EH (cell line): ENCODE results near the gene RIC8A.

Experiments used
- DNase-seq: peaks from one replicate; pipeline ENCODE4 v3.0.0-alpha.2; 2015; ENCODE audit warnings: low read depth

Gene RIC8A

DNA sequence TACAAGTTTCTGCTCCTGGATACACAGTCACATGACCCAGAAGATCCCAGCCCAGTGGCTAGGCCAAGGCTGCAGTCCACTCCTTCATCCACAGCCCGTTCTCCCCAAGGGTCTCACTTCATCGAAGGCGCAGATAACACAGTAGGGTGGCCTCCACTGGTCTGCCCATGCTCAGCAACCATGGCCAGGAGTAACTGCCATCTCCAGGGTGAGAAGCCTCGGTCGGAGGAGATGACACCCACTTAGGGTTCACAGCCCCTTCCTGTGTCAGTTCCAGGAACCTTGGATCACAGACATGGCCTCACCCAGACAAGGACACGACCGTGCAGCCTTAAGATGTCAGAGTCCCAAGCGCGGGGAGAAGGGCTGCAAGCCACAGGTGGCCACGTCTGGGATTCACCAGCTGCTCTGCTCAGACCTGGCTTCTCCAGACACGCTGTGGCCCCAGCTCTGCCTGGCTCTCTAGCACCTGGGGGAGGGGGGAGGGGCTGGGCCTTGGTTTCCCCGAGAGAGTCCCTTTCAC, 2.9 kb upstream of the RIC8A start:
- no peak for DNase-seq

DNA sequence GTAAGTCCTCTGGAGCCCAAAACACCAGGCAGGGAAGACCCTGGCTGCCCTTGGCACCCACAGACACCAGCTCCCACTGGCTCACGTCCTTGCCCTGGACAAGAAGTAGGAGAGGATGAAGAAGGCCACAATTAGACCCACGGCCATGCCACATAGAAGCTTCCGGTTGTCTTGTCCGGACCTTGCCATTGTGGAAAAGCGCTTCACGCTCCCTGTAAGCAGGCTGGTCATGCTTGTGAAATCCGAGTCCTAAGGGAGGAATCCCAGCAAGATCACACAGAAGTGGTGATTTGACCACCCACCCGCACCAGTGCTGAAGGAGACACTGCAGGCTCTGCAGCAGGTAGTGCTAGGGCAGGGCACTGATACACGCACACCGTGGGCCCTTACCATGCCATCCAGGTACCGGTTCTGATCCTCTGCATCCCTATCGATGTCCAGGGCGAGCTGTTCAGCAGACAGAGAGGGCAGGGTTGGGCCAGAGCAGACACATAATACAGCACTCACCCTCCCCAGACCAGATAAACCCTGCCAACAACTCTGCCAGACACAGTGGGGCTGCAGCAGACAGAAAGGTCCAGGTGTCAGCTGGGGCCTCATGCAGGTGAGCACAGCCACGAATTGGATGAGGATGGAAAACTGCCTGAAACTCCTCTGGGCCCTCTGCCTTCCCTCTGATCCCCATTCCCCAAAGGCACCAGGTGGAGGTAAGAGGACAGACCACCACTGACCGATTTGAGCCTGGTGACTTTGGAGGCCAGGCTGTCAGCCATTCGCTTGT, 2.1 kb upstream of the RIC8A start:
- no peak for DNase-seq

- no peak for DNase-seq
Measured at GRCh38 chr11:206002-206384, 1.5 kb upstream of the RIC8A start.

GRCh38 chr11:206526-207207, 841 bp upstream of the RIC8A start:
- DNase-seq, result peak; percentile 48

DNA sequence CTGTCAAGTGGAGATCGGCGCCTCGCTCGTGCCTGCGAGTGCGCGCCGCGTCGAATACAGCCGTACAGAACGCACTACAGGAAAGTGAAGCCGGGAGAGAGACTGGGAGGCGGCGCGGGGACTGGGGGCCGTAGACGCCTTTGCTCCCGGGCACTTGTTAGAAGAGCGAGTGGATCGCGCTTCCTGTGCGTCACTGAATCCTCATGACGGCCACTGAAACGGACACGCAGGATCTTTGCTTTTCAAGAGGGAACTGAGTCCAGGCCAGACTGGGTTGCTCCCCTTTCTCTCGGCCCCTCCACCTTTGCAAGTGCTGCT, 314 bp downstream of the RIC8A start:
- DNase-seq, result peak; percentile 73

DNA sequence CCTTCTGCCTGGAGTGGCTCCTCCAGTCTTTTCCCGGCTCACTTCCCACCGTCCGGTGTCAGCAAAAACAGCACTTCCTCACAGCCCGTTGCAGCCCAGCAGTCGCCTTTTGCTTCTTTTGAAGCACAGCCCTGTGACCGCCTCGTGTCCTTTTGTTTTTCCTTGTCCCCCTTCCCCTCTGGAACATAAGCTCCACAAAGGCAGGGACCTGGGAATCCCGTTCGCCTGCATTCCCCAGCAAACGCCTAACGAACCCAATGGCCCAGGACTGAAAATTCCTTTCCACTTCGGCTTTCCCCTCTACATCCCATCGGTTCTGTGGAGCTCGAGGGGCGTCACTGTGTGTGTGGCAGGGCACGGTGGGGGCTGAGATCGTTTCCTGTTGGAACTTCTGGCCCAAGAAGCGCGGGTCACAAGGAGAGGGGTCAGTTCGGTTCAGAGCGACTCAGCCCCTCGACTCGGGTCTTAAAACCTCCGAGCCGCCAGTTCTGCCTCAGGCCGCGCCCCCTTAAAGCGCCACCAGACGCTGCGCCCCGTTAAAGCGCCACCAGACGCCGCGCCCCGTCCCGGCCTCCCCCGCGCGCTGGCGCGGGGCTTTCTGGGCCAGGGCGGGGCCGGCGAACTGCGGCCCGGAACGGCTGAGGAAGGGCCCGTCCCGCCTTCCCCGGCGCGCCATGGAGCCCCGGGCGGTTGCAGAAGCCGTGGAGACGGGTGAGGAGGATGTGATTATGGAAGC, 841 bp downstream of the RIC8A start:
- DNase-seq, result peak; percentile 79

DNA sequence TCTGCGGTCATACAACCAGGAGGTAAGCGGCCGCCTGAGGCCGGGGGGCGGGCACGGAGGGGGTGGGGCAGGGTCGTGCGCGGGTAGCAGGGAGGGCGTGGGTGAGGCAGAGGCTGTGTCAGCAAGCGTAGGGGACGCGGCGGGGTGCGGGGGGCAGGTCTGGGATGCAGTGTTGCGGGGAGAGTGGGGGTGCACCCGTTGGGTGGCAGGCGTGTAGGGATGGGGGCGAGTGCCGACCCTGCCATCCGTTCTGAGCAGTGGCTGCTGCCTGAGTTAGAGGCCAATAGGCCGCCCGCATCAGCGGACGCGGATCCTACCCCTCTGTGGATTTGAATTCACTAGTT, 1.4 kb downstream of the RIC8A start:
- no peak for DNase-seq

DNA sequence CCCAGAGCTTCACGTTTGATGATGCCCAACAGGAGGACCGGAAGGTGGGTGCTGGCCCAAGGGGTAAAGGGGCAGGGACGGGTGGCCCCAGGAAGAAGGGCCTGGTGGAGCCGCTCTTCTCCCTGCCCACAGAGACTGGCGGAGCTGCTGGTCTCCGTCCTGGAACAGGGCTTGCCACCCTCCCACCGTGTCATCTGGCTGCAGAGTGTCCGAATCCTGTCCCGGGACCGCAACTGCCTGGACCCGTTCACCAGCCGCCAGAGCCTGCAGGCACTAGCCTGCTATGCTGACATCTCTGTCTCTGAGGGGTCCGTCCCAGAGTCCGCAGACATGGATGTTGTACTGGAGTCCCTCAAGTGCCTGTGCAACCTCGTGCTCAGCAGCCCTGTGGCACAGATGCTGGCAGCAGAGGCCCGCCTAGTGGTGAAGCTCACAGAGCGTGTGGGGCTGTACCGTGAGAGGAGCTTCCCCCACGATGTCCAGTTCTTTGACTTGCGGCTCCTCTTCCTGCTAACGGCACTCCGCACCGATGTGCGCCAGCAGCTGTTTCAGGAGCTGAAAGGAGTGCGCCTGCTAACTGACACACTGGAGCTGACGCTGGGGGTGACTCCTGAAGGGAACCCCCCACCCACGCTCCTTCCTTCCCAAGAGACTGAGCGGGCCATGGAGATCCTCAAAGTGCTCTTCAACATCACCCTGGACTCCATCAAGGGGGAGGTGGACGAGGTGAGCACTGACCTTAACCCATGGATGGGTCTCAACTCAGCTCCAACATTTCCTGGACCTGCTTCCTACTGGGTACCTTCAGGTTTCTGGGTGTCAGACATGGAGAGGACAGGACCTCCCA, 2.0 kb downstream of the RIC8A start:
- DNase-seq, result peak; percentile 37

GRCh38 chr11:210122-210802, 2.8 kb downstream of the RIC8A start:
- peak; percentile 93 for DNase-seq

GRCh38 chr11:210803-211180, 3.3 kb downstream of the RIC8A start:
- DNase-seq, result no peak

DNA sequence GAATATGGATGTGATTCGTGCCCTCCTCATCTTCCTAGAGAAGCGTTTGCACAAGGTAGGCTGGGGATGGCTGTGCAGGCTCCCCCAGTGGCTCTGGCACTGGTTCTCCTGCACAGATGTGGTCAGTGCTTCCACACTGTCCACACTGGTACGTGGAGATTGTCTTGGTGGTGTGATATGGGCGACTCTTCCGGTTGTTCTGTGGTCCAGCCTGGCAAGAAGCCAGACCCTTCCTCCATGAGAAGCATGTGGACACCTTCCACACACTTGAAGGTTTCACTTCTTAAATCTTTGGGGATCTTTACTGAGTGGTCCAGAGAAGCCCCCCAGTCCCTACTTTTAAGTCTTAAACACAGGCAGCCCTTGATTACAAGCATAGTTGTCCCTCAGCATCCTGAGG, 3.8 kb downstream of the RIC8A start:
- no peak for DNase-seq

DNA sequence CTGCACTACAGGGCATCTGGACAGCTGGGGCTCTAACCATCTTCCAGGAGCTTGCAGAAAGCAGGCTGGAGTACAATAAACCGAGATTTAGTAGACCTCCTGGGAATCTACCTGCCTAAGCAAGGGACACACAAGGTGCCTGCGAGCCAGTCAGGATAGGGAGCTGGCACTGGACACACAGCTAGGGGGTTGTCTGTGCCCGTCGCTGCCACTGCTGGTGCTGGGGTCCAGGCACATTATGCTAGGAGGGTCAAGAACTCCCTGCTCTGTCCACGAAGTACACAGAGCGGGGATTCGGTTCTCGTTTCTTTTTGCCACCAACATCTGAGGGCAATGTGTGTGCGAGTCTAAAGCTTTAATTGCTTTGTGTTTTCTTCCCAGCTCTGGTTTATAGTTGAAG, 4.2 kb downstream of the RIC8A start:
- DNase-seq, result no peak

DNA sequence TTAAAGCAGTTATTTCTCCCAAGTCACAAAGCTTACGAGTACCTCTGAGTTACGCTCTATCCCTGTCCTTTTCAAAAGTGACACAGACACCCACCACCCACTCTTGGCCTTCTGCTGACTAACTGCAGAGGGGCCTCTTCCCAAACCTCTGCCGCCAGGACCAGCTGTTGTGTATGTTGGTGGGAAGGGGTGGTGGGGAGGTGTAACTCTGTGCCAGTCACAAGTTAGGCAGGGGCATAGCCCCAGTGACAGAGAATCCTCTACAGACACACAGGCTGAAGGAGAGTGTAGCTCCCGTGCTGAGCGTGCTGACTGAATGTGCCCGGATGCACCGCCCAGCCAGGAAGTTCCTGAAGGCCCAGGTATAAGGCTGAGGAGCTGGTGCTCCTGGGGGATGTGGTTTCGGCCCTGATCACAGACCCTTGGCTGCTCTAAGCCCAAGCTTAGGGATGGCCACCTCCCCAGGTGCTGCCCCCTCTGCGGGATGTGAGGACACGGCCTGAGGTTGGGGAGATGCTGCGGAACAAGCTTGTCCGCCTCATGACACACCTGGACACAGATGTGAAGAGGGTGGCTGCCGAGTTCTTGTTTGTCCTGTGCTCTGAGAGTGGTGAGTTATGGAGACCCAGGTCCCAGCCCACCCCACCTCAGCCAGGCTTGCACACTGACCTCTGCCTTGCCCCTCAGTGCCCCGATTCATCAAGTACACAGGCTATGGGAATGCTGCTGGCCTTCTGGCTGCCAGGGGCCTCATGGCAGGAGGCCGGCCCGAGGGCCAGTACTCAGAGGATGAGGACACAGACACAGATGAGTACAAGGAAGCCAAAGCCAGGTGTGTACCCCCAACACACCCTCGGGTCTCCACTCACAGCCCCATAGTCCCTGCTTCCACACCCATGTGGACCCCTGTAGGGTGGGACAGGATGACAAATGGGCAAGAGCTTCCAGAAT, 4.9 kb downstream of the RIC8A start:
- no peak for DNase-seq

GRCh38 chr11:213111-213510, 5.6 kb downstream of the RIC8A start:
- DNase-seq, result no peak

- DNase-seq, result no peak
Measured at GRCh38 chr11:214083-214482, 6.6 kb downstream of the RIC8A start.

DNA sequence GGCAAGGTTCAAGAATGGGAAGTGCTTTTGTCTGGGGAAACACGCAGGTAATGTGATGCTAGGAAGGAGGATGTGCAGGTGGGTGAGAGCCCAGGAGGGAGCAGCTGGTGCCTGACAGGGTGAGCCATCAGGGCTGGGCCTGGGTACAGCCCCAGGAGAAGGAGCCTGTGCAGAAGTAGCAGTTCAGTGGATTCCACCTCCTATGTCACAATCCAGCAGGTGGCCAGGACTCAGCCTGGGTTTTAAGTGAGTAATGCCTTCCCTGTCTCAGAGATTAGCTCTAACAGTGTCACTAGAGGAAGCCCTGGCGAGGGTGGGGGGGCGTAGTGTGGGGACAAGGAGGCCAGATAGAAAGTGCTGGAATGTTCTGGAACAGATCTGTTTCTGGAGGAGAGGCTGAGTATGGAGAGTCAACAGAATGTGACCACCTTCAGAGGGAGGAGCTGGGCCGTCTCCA, 8.1 kb downstream of the RIC8A start:
- DNase-seq, result no peak

- no peak for DNase-seq
Measured at GRCh38 chr11:216081-216974, 8.8 kb downstream of the RIC8A start.

- no peak for DNase-seq
Measured at GRCh38 chr11:217704-218103, 10.2 kb downstream of the RIC8A start.
